Colonic mucosa (tissue), 4 donors: ENCODE data around the gene MICALL1. TPM values are rescaled to one million over a fixed set of nuclear protein-coding genes. Genes with fewer than 3 reads are reported as not detected.

ENCODE experiments used
- DNase-seq: peaks from one replicate; pipeline ENCODE4 v3.0.0-alpha.2; 2020
- H3K27ac ChIP-seq: fragments of 200-600 bp; one replicate; pipeline ENCODE4 v1.8.0; 2021
- H3K27me3 ChIP-seq: fragments of 200-600 bp; one replicate; pipeline ENCODE4 v1.8.0; 2021
- H3K36me3 ChIP-seq: fragments of 200-600 bp; one replicate; pipeline ENCODE4 v1.8.0; 2021
- H3K4me1 ChIP-seq: fragments of 200-600 bp; one replicate; pipeline ENCODE4 v1.8.0; 2021; ENCODE audit warnings: mild to moderate bottlenecking
- H3K4me3 ChIP-seq: fragments of 200-600 bp; one replicate; pipeline ENCODE4 v1.8.0; 2021
- H3K9ac ChIP-seq, 2 donors: one replicate each; pipeline ENCODE4 v1.7.0; 2013; ENCODE audit warnings: control low read depth in 2 of 2, low read depth in 2 of 2, low read length in 2 of 2
- H3K9me3 ChIP-seq: fragments of 200-600 bp; one replicate; pipeline ENCODE4 v1.8.0; 2021
- intact Hi-C: fragments of 100-400 bp; cut with DNase I; formaldehyde crosslinking; loops from one replicate; pipeline ENCODE4 v1.14.1; 2022
- microRNA-seq: library from miRNA; unstranded; fragments of <30 nt; microRNA quantifications from one replicate; pipeline ENCODE4, GENCODE V29; 2019
- total RNA-seq, 2 donors: library from RNA; stranded (reverse); fragmentation: NEBNext Ultra II Directional in 1 of 2; extraction: Animal tissue kit (Norgen Biotek cat#: 25700) in 1 of 2; gene quantifications; one replicate each; pipeline ENCODE4 v1.2.1, GENCODE V29; 2021
- TF ChIP-seq, protein P1 (sequence below): fragments of 200-600 bp; IDR thresholded peaks from one replicate; pipeline ENCODE4 v1.8.0; 2022; ENCODE audit warnings: antibody characterized with exemption, mild to moderate bottlenecking
- donor health status: healthy.
- donor health status: DM: no; HTN: no; CAD: no.
- donor health status: DM: no; HTN: no; CAD: no.

MICALL1 gene
- total RNA-seq, 2 donors from 2014 or later, result 27.3 TPM

DNA sequence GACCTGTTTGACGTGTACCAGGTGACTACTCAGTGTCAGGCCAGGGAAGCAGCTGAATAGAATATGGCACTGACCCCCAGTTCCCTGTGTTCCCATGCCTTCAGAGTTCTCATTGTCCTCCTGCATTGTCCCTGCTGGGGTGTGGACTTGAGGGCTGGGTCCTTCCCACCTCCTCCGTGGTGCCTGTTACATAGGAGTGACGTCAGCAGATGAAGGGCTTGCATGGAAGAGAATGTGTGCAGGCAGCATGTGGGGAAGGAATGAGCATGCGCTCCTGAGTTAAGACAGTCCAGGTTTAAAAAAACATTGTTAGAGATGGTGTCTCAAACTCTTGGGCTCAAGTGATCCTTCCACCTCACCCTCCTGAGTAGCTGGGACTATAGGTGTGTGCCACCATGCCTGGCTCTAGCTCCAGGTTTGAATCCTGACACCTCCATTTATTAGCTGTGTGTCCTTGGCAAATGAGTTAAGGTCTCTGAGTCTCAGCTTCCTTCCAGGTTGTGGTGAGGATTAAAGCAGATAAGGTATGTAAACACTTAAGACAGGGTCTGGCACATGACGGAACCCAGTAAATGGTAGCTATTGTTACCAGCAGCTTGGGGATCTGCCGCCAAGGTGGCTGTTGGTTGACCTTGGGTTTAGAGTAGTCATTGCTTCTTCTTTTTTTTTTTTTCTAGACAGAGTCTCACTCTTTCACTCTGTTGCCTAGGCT, 85.8 kb downstream of the MICALL1 start:
- Histone ChIP-seq H3K9ac (no peak overlapping the region), H3K4me3 (no peak overlapping the region), H3K9me3 (no peaks in the 10 kb centered on the region), H3K36me3 (no peaks in the 10 kb centered on the region), H3K27ac (no peak overlapping the region), H3K27me3 (no peaks in the 10 kb centered on the region), H3K4me1 (no peaks in the 10 kb centered on the region)
- no peak for DNase-seq
- intact Hi-C loops, result no loop called here
- TF ChIP-seq, protein P1, sequence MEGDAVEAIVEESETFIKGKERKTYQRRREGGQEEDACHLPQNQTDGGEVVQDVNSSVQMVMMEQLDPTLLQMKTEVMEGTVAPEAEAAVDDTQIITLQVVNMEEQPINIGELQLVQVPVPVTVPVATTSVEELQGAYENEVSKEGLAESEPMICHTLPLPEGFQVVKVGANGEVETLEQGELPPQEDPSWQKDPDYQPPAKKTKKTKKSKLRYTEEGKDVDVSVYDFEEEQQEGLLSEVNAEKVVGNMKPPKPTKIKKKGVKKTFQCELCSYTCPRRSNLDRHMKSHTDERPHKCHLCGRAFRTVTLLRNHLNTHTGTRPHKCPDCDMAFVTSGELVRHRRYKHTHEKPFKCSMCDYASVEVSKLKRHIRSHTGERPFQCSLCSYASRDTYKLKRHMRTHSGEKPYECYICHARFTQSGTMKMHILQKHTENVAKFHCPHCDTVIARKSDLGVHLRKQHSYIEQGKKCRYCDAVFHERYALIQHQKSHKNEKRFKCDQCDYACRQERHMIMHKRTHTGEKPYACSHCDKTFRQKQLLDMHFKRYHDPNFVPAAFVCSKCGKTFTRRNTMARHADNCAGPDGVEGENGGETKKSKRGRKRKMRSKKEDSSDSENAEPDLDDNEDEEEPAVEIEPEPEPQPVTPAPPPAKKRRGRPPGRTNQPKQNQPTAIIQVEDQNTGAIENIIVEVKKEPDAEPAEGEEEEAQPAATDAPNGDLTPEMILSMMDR, result no peak

Small RNA genes within 50 kb of the gene (microRNA-seq; reads per million reads assigned to microRNA genes)
- gene MIR4534 (not detected), gene MIR6820 (not detected)

Other genes starting within 250 kb of the MICALL1 start
- 10 to 100 TPM; 24.5 to 34.0 TPM for gene PDXP, start 247.6 kb upstream of the MICALL1 start, total RNA-seq
- 100 to 1,000 TPM in 1 of 2 donors, 10 to 100 TPM in 1; 83.3 to 222 TPM for gene LGALS1, start 230.7 kb upstream of the MICALL1 start, total RNA-seq
- gene NOL12, start 220.0 kb upstream of the MICALL1 start, total RNA-seq, result 10 to 100 TPM; 25.2 to 48.4 TPM
- gene TRIOBP, start 209.2 kb upstream of the MICALL1 start, total RNA-seq, result 10 to 100 TPM; 69.5 to 75.7 TPM
- gene GCAT, start 98.4 kb upstream of the MICALL1 start, total RNA-seq, result 10 to 100 TPM; 13.0 to 23.5 TPM
- under 1 TPM in 1 of 2 donors, not detected in 1; 0.74 TPM for gene GALR3, start 82.9 kb upstream of the MICALL1 start, total RNA-seq
- gene ANKRD54, start 62.0 kb upstream of the MICALL1 start, total RNA-seq, result 10 to 100 TPM; 27.1 to 34.2 TPM
- 100 to 1,000 TPM; 358 to 451 TPM for gene EIF3L, start 56.9 kb upstream of the MICALL1 start, total RNA-seq
- not detected for gene C22orf23, start 47.3 kb downstream of the MICALL1 start, total RNA-seq
- 100 to 1,000 TPM in 1 of 2 donors, 10 to 100 TPM in 1; 52.5 to 110 TPM for gene POLR2F, start 47.4 kb downstream of the MICALL1 start, total RNA-seq
- 1 to 10 TPM in 1 of 2 donors, under 1 TPM in 1; 0.57 to 3.4 TPM for gene SOX10, start 78.3 kb downstream of the MICALL1 start, total RNA-seq
- 10 to 100 TPM; 27.6 to 47.2 TPM for gene PICK1, start 151.1 kb downstream of the MICALL1 start, total RNA-seq
- under 1 TPM in 1 of 2 donors, not detected in 1; 0.27 TPM for gene SLC16A8, start 177.9 kb downstream of the MICALL1 start, total RNA-seq
- gene BAIAP2L2, start 204.4 kb downstream of the MICALL1 start, total RNA-seq, result 10 to 100 TPM; 59.1 to 76.6 TPM